Breast epithelium (tissue), 3 donors: ENCODE measurements around the gene APAF1.

Experiments used
- POLR2A ChIP-seq: fragments of 450-650 bp; IDR thresholded peaks from one replicate; pipeline ENCODE4 v1.6.1; 2016; ENCODE audit warnings: antibody characterized with exemption, mild to moderate bottlenecking, moderate library complexity
- POLR2AphosphoS5 ChIP-seq, 3 donors: sonication (generic); formaldehyde crosslinking; IDR thresholded peaks; one replicate each; pipeline ENCODE4 v1.6.1; 2017; ENCODE audit warnings: antibody characterized with exemption in 3 of 3
- TF ChIP-seq, protein P1 (sequence below), 3 donors: fragments of 450-650 bp; IDR thresholded peaks; one replicate each; pipeline ENCODE4 v1.5.1; 2016 to 2017; ENCODE audit warnings: antibody characterized with exemption in 3 of 3, mild to moderate bottlenecking in 3 of 3, moderate library complexity in 3 of 3

DNA sequence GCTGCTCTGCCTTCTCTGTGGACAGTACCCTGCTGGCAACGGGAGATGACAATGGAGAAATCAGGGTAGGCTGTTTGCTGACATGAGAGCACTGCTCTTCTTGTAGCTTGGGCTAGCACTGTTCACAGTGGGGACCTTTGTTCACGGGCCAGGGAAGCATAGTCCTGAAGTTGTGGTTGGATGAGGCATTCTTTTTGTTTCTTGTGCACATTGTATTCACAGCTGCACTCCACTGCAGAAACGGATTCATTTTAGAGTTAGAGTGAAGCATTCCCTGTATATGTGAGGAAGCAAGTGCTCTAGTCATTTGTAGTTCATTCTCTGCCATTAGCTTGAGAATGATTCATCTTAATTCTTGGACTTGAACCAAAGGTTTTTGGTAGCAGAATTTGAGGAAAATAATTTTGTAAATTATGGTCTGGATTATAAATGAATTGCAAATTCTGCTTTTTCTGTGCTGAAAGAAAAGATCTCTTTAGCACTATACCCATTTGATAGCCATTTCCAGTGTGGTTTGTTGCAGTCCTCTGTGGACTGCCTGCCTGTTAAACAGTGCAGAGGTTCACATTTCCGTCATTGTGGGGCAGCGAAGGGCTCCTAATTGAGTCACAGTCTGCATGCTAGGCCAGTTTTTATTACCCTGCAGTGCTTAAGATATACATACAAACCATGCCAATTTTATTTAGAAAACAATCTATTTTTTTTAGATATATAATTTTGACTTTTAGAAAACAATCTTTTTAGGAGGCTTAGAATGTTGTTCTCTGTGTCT is 80.6 kb downstream of the APAF1 start:
- TF ChIP-seq POLR2A (no peak), POLR2AphosphoS5 (IDR thresholded peaks at IDR 0.05) (no peak)
- TF ChIP-seq, protein P1, sequence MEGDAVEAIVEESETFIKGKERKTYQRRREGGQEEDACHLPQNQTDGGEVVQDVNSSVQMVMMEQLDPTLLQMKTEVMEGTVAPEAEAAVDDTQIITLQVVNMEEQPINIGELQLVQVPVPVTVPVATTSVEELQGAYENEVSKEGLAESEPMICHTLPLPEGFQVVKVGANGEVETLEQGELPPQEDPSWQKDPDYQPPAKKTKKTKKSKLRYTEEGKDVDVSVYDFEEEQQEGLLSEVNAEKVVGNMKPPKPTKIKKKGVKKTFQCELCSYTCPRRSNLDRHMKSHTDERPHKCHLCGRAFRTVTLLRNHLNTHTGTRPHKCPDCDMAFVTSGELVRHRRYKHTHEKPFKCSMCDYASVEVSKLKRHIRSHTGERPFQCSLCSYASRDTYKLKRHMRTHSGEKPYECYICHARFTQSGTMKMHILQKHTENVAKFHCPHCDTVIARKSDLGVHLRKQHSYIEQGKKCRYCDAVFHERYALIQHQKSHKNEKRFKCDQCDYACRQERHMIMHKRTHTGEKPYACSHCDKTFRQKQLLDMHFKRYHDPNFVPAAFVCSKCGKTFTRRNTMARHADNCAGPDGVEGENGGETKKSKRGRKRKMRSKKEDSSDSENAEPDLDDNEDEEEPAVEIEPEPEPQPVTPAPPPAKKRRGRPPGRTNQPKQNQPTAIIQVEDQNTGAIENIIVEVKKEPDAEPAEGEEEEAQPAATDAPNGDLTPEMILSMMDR (IDR thresholded peaks at IDR 0.05), result no peak
